Left hindlimb (tissue), 1 donor: ENCODE results near the gene ABCB10.
"Not testable (repeated sequence)": the region's sequence is repeated elsewhere in the genome, so short reads cannot be mapped to it uniquely, and the experiment has no call there.

Experiments used
- DNase-seq: peaks from one replicate; pipeline ENCODE4 v3.0.0-alpha.2; 2018

ABCB10 gene

GRCh38 chr1:229570891-229571516 lies 12.5 kb upstream of the ABCB10 start:
- no peak for DNase-seq

- DNase-seq: no peak
Measured at GRCh38 chr1:229570305-229570704, 11.8 kb upstream of the ABCB10 start.

- no peak for DNase-seq
Measured at GRCh38 chr1:229567109-229567868, 8.8 kb upstream of the ABCB10 start.

- DNase-seq: no peak
Measured at GRCh38 chr1:229563701-229564100, 5.2 kb upstream of the ABCB10 start.

- DNase-seq: no peak
Measured at GRCh38 chr1:229563241-229563640, 4.7 kb upstream of the ABCB10 start.

- DNase-seq: no peak
Measured at GRCh38 chr1:229562686-229563085, 4.2 kb upstream of the ABCB10 start.

- no peak for DNase-seq
Measured at GRCh38 chr1:229561141-229561540, 2.6 kb upstream of the ABCB10 start.

- DNase-seq: not testable (repeated sequence)
Measured at GRCh38 chr1:229560124-229560523, 1.6 kb upstream of the ABCB10 start.

- not testable (repeated sequence) for DNase-seq
Measured at GRCh38 chr1:229559336-229559801, 862 bp upstream of the ABCB10 start.

GRCh38 chr1:229557913-229558414 lies 543 bp downstream of the ABCB10 start:
- peak; percentile 47 for DNase-seq

- DNase-seq: no peak
Measured at GRCh38 chr1:229557200-229557850, 1.2 kb downstream of the ABCB10 start.

- no peak for DNase-seq
Measured at GRCh38 chr1:229554886-229555621, 3.5 kb downstream of the ABCB10 start.

GRCh38 chr1:229553621-229554130 lies 4.8 kb downstream of the ABCB10 start:
- DNase-seq: no peak

GRCh38 chr1:229552732-229553131 lies 5.8 kb downstream of the ABCB10 start:
- DNase-seq: no peak

GRCh38 chr1:229550812-229551567 lies 7.5 kb downstream of the ABCB10 start:
- no peak for DNase-seq

GRCh38 chr1:229547542-229547941 lies 11.0 kb downstream of the ABCB10 start:
- DNase-seq: no peak

- DNase-seq: no peak
Measured at GRCh38 chr1:229544587-229544986, 13.9 kb downstream of the ABCB10 start.

- no peak for DNase-seq
Measured at GRCh38 chr1:229539863-229540506, 18.5 kb downstream of the ABCB10 start.

GRCh38 chr1:229538945-229539344 lies 19.6 kb downstream of the ABCB10 start:
- DNase-seq: no peak

GRCh38 chr1:229537894-229538293 lies 20.6 kb downstream of the ABCB10 start:
- DNase-seq: no peak

GRCh38 chr1:229536982-229537381 lies 21.5 kb downstream of the ABCB10 start:
- DNase-seq: no peak
